Vagina (tissue), 2 donors: ENCODE measurements around the gene DBX2. TPM values are rescaled to one million over a fixed set of nuclear protein-coding genes. Genes with fewer than 3 reads are reported as not detected.

ENCODE experiments used
- DNase-seq, 2 donors: peaks; one replicate each; pipeline ENCODE4 v3.0.0-alpha.2; 2017; ENCODE audit errors: extremely low spot score in 2 of 2
- H3K27ac ChIP-seq: fragments of 200-600 bp; sonication (generic); one replicate; pipeline ENCODE4 v1.5.1; 2019
- H3K27me3 ChIP-seq: fragments of 200-600 bp; sonication (generic); one replicate; pipeline ENCODE4 v1.5.1; 2019
- H3K36me3 ChIP-seq, 2 donors: fragments of 200-600 bp; sonication (generic); one replicate each; pipeline ENCODE4 v1.5.1; 2017 to 2019
- H3K4me1 ChIP-seq: fragments of 200-600 bp; sonication (generic); one replicate; pipeline ENCODE4 v1.5.1; 2019
- H3K4me3 ChIP-seq, 2 donors: fragments of 200-600 bp; sonication (generic); 1 replicate in 1 of 2; 2 replicates in 1 of 2; pipeline ENCODE4 v1.5.1; 2016 to 2019
- H3K9me3 ChIP-seq: fragments of 200-600 bp; sonication (generic); one replicate; pipeline ENCODE4 v1.5.1; 2019
- POLR2A ChIP-seq, 2 donors: fragments of 450-650 bp; IDR thresholded peaks; one replicate each; pipeline ENCODE4 v1.6.1; 2017; ENCODE audit warnings: antibody characterized with exemption in 2 of 2, mild to moderate bottlenecking in 2 of 2, moderate library complexity in 2 of 2
- POLR2AphosphoS5 ChIP-seq, 2 donors: sonication (generic); formaldehyde crosslinking; IDR thresholded peaks; one replicate each; pipeline ENCODE4 v1.9.0; 2017; ENCODE audit warnings: antibody characterized with exemption in 2 of 2, mild to moderate bottlenecking in 2 of 2, low read depth in 1 of 2; ENCODE audit not compliant: insufficient read depth in 1 of 2
- intact Hi-C: fragments of 100-400 bp; cut with DNase I; formaldehyde crosslinking; loops from one replicate; pipeline ENCODE4 v1.15.1; 2023
- total RNA-seq: library from RNA; depleted of rRNA; stranded (reverse); fragments of >200 nt; gene quantifications from one replicate; pipeline ENCODE4 v1.2.3, GENCODE V29; 2016
- TF ChIP-seq, protein P1 (sequence below), 3 experiments: fragments of 450-650 bp in 2 of 3; fragments of 200-600 bp in 1 of 3; sonication (generic) in 1 of 3; IDR thresholded peaks; one replicate each; pipeline ENCODE4 v1.5.1; 2017 to 2019; ENCODE audit warnings: antibody characterized with exemption in 3 of 3, mild to moderate bottlenecking in 2 of 3, moderate library complexity in 2 of 3

DBX2 gene
- total RNA-seq, 1 donor from 2014 or later: not detected

DNA sequence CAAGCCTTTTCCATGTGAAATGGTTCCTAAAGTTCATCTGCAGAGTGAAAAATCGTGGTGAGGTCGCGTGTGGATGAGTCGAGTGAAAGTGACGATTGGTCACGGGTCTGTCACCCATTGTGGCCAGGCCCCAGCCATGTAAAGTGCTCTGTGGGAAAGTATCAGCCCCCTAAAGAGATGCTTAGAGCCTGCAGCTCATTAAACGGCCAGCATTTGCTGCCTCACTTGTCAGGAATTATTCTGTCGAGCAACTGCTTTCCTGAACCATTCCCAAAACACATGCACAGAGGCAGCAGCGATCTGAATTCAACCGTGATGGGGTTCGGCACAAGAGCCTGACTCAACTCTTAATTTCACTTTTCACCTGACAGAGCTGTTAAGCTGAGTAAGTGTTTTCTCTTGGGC, 16.0 kb downstream of the DBX2 start:
- no peak for TF ChIP-seq POLR2AphosphoS5 (IDR thresholded peaks at IDR 0.05; ENCODE audit: insufficient read depth in 1 of 2, low read depth in 1 of 2)
- no peak for TF ChIP-seq POLR2A (IDR thresholded peaks at IDR 0.05)
- TF ChIP-seq, protein P1, sequence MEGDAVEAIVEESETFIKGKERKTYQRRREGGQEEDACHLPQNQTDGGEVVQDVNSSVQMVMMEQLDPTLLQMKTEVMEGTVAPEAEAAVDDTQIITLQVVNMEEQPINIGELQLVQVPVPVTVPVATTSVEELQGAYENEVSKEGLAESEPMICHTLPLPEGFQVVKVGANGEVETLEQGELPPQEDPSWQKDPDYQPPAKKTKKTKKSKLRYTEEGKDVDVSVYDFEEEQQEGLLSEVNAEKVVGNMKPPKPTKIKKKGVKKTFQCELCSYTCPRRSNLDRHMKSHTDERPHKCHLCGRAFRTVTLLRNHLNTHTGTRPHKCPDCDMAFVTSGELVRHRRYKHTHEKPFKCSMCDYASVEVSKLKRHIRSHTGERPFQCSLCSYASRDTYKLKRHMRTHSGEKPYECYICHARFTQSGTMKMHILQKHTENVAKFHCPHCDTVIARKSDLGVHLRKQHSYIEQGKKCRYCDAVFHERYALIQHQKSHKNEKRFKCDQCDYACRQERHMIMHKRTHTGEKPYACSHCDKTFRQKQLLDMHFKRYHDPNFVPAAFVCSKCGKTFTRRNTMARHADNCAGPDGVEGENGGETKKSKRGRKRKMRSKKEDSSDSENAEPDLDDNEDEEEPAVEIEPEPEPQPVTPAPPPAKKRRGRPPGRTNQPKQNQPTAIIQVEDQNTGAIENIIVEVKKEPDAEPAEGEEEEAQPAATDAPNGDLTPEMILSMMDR (IDR thresholded peaks at IDR 0.05): no peak
- H3K4me1 ChIP-seq: peaks cover 10% of the 10 kb centered on the region

DNA sequence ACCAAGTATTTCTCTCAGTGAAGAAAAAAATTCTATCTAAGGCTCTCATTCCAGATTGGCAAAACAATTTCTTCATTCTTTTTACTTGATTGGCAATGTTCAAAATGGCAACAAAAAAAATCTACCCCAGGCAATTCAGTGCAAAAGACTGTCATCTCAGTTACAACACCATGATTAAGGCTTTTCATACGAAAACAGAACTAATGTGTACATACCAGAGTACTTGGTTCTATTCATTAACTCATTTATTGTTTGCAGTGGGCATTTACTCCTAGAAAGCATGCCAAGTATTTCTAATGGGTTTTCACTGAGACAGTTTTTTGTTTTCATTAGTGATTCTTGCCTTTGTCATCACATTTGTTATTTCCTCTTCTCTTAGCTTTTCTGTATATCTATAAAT, 33.0 kb downstream of the DBX2 start:
- H3K36me3 ChIP-seq: no peaks in the 10 kb centered on the region
- DNase-seq: no peak
- no peaks in the 10 kb centered on the region for H3K9me3 ChIP-seq
- TF ChIP-seq POLR2AphosphoS5 (IDR thresholded peaks at IDR 0.05; ENCODE audit: insufficient read depth in 1 of 2, low read depth in 1 of 2) (no peak), POLR2A (IDR thresholded peaks at IDR 0.05) (no peak)
- TF ChIP-seq, protein P1 (IDR thresholded peaks at IDR 0.05): no peak
- intact Hi-C loops: no loop called here
- H3K4me1 ChIP-seq: no peaks in the 10 kb centered on the region
- H3K4me3 ChIP-seq: no peak overlapping the region
- H3K27me3 ChIP-seq: no peaks in the 10 kb centered on the region
- H3K27ac ChIP-seq: no peak overlapping the region

More for the DNA sequence above, 16.0 kb downstream of the DBX2 start:
- Histone ChIP-seq H3K27ac (no peak overlapping the region), H3K27me3 (no peaks in the 10 kb centered on the region), H3K36me3 (no peaks in the 10 kb centered on the region), H3K9me3 (no peaks in the 10 kb centered on the region), H3K4me3 (no peak overlapping the region)
- DNase-seq: no peak
- intact Hi-C loops: no loop called here

DNA sequence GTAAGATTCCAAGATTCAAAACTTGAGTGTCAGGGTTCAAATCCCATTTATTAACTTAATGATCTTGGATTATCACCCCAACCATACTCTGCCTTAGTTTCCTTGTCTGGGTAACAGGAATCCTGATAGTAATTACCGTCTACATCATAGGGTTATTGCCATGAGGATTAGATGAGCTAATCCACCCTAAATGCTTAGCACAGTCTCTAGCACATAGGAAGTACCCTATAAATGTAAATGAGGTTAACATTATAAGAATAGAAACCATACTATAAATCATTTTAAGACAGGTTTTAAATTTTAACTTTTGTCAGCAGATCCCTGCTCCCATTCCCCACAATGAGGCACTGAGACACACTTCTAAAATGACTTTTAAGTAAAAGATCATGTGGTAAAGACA, 36.5 kb downstream of the DBX2 start:
- no peaks in the 10 kb centered on the region for H3K27me3 ChIP-seq
- intact Hi-C loops: no loop called here
- H3K4me3 ChIP-seq: no peak overlapping the region
- H3K9me3 ChIP-seq: no peaks in the 10 kb centered on the region
- H3K4me1 ChIP-seq: no peaks in the 10 kb centered on the region
- no peak for DNase-seq
- H3K36me3 ChIP-seq: no peaks in the 10 kb centered on the region
- no peak overlapping the region for H3K27ac ChIP-seq
- TF ChIP-seq, protein P1 (IDR thresholded peaks at IDR 0.05): no peak

- H3K4me3 ChIP-seq: no peak overlapping the region
- H3K27ac ChIP-seq: no peak overlapping the region
- H3K9me3 ChIP-seq: no peaks in the 10 kb centered on the region
- no peaks in the 10 kb centered on the region for H3K36me3 ChIP-seq
- TF ChIP-seq POLR2A (IDR thresholded peaks at IDR 0.05): no peak
- no peak for TF ChIP-seq POLR2AphosphoS5 (IDR thresholded peaks at IDR 0.05; ENCODE audit: insufficient read depth in 1 of 2, low read depth in 1 of 2)
- TF ChIP-seq, protein P1 (IDR thresholded peaks at IDR 0.05): no peak
- no peak for DNase-seq
- H3K27me3 ChIP-seq: no peaks in the 10 kb centered on the region
- no peaks in the 10 kb centered on the region for H3K4me1 ChIP-seq
- intact Hi-C loops: no loop called here
Observed at GRCh38 chr12:45012749-45013148, 38.1 kb downstream of the DBX2 start.

GRCh38 chr12:45010059-45010458, 40.8 kb downstream of the DBX2 start:
- H3K27ac ChIP-seq: no peak overlapping the region
- H3K4me1 ChIP-seq: no peaks in the 10 kb centered on the region
- no peaks in the 10 kb centered on the region for H3K36me3 ChIP-seq
- no peak overlapping the region for H3K4me3 ChIP-seq
- intact Hi-C loops: no loop called here
- H3K27me3 ChIP-seq: no peaks in the 10 kb centered on the region
- H3K9me3 ChIP-seq: no peaks in the 10 kb centered on the region
- DNase-seq: no peak
- TF ChIP-seq POLR2A (IDR thresholded peaks at IDR 0.05) (no peak), POLR2AphosphoS5 (IDR thresholded peaks at IDR 0.05; ENCODE audit: insufficient read depth in 1 of 2, low read depth in 1 of 2) (no peak)
- TF ChIP-seq, protein P1 (IDR thresholded peaks at IDR 0.05): no peak
